ENCODE data around the gene COL26A1. TPM values are rescaled to one million over a fixed set of nuclear protein-coding genes. Genes with fewer than 3 reads are reported as not detected.

Gene COL26A1
- total RNA-seq, 2 experiments from 2014 or later = not detected

GRCh38 chr7:101521430-101521925 is 158.8 kb downstream of the COL26A1 start:
- DNase-seq (no peak), ATAC-seq (no peak)
- peaks cover 2% of the 10 kb centered on the region for H3K27me3 Mint-ChIP-seq
- H3K4me3 Mint-ChIP-seq = no peak overlapping the region
- no peaks in the 10 kb centered on the region for H3K9me3 Mint-ChIP-seq
- no peak for TF ChIP-seq CTCF (IDR thresholded peaks at IDR 0.05)
- no peak overlapping the region for H3K27ac Mint-ChIP-seq
- H3K4me1 Mint-ChIP-seq (ENCODE audit: low read depth) = no peaks in the 10 kb centered on the region
- POLR2A ChIA-PET = interaction anchor here (1.1 kb wide), 1 partner anchor 154 kb away, joined by 3 read pairs; no protein-coding TSS in a partner anchor
- intact Hi-C loops (cut with micrococcal nuclease) = no loop called here
- no peaks in the 10 kb centered on the region for H3K36me3 Mint-ChIP-seq (ENCODE audit: low read depth)
- CTCF ChIA-PET = no interaction called here

- DNase-seq = no peak
- H3K9me3 Mint-ChIP-seq = no peaks in the 10 kb centered on the region
- H3K27ac Mint-ChIP-seq = no peak overlapping the region
- H3K4me1 Mint-ChIP-seq (ENCODE audit: low read depth) = no peaks in the 10 kb centered on the region
- H3K27me3 Mint-ChIP-seq = peaks cover 2% of the 10 kb centered on the region
- TF ChIP-seq CTCF (IDR thresholded peaks at IDR 0.05) = no peak
- intact Hi-C loops (cut with micrococcal nuclease) = no loop called here
- no peaks in the 10 kb centered on the region for H3K36me3 Mint-ChIP-seq (ENCODE audit: low read depth)
- H3K4me3 Mint-ChIP-seq = no peak overlapping the region
- no peak for ATAC-seq
- ChIA-PET POLR2A (no interaction called here), CTCF (no interaction called here)
Measured at GRCh38 chr7:101522021-101522420, 159.3 kb downstream of the COL26A1 start.

DNA sequence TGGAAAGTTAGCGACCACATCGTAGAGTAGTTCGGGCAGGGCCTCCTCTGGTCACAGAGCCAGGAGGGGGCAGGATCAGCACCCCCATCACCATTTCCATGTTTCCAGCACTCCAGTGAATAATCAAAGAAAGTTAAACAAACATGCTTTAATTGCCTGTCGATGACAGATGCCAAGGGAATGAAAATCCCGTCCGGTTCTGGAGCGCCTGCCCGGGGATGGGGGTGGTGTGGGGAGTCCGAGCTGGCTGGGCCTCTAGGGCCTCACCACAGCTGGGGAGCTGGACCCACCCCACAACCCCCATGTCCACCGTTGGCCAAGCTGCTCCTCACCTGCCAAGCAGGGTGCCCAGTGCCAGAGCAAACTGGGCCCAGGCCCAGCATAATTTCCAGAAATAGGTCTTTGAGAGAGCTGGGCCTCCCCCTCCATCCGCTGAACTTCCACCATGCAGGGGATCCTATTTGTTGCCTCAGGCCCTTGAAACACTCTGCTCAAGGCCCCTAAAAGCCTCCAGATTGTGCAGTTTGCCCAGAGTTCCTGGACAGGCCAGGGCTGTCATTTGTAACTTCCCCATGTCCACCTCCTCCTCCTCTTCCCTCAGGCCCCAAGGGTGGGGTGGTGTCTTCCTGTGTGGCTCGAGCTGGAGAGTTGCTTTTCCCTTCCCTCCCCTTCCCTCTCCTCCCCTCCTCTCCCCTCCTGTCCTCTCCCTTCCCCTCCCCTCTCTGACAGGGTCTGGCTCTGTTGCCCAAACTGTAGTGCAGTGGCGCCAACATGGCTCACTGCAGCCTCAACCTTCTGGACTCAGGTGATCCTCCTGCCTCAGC is 165.4 kb downstream of the COL26A1 start:
- intact Hi-C loops (cut with micrococcal nuclease) = no loop called here
- no peak for TF ChIP-seq CTCF (IDR thresholded peaks at IDR 0.05)
- no peaks in the 10 kb centered on the region for H3K4me1 Mint-ChIP-seq (ENCODE audit: low read depth)
- H3K4me3 Mint-ChIP-seq = no peak overlapping the region
- POLR2A ChIA-PET = no interaction called here
- CTCF ChIA-PET = interaction anchor here (1.1 kb wide), 1 partner anchor 15 kb away, joined by 4 read pairs; no protein-coding TSS in a partner anchor
- no peaks in the 10 kb centered on the region for H3K36me3 Mint-ChIP-seq (ENCODE audit: low read depth)
- peaks cover 5% of the 10 kb centered on the region for H3K27me3 Mint-ChIP-seq
- no peak overlapping the region for H3K27ac Mint-ChIP-seq
- DNase-seq (no peak), ATAC-seq (no peak)
- H3K9me3 Mint-ChIP-seq = no peaks in the 10 kb centered on the region

DNA sequence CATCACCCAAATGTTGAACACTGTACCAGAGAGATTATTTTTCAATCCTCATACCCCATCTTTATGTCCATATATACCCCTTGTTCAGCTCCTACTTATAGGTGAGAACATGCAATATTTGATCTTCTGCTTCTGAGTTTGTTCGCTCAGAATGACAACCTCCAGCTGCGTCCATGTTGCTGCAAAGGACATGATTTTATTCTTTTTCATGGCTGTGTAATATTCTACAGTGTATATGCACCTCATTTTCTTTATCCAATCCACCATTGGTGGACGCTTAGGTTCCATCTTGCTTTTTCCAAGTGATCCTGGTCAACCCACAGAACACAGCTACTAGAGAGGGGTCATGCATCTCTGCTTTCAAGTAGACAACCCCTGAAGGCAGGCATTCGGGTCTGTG is 166.9 kb downstream of the COL26A1 start:
- Mint-ChIP-seq H3K27ac (no peak overlapping the region), H3K4me1 (ENCODE audit: low read depth) (no peaks in the 10 kb centered on the region), H3K9me3 (no peaks in the 10 kb centered on the region), H3K27me3 (peaks cover 3% of the 10 kb centered on the region), H3K4me3 (no peak overlapping the region), H3K36me3 (ENCODE audit: low read depth) (no peaks in the 10 kb centered on the region)
- CTCF ChIA-PET = no interaction called here
- POLR2A ChIA-PET = no interaction called here
- intact Hi-C loops (cut with micrococcal nuclease) = no loop called here
- no peak for ATAC-seq
- no peak for TF ChIP-seq CTCF (IDR thresholded peaks at IDR 0.05)
- DNase-seq = no peak

GRCh38 chr7:101531726-101532357 is 169.2 kb downstream of the COL26A1 start:
- H3K36me3 Mint-ChIP-seq (ENCODE audit: low read depth) = no peaks in the 10 kb centered on the region
- no peaks in the 10 kb centered on the region for H3K9me3 Mint-ChIP-seq
- H3K27me3 Mint-ChIP-seq = peaks cover 3% of the 10 kb centered on the region
- ChIA-PET POLR2A (no interaction called here), CTCF (no interaction called here)
- H3K4me1 Mint-ChIP-seq (ENCODE audit: low read depth) = no peaks in the 10 kb centered on the region
- H3K4me3 Mint-ChIP-seq = no peak overlapping the region
- no peak overlapping the region for H3K27ac Mint-ChIP-seq
- intact Hi-C loops (cut with micrococcal nuclease) = no loop called here
- TF ChIP-seq CTCF (IDR thresholded peaks at IDR 0.05) = no peak
- ATAC-seq (no peak), DNase-seq (no peak)

Data from activated CD8-positive, alpha-beta T cell treated with anti-CD3 and anti-CD28 coated beads for 36 hours (primary cell).